HG03045 (cell line): Measurements from ENCODE around the gene DUSP9.

Experiments used
- ATAC-seq: cut with Tn5 transposase; IDR thresholded peaks from one replicate; pipeline ENCODE4 v1.9.1; 2021; ENCODE audit warnings: mild to moderate bottlenecking, moderate library complexity; ENCODE audit not compliant: unreplicated experiment

Gene DUSP9

GRCh38 chrX:153635788-153636668 is 11.0 kb upstream of the DUSP9 start:
- ATAC-seq, result no peak

GRCh38 chrX:153636716-153637115 is 10.3 kb upstream of the DUSP9 start:
- ATAC-seq, result no peak

DNA sequence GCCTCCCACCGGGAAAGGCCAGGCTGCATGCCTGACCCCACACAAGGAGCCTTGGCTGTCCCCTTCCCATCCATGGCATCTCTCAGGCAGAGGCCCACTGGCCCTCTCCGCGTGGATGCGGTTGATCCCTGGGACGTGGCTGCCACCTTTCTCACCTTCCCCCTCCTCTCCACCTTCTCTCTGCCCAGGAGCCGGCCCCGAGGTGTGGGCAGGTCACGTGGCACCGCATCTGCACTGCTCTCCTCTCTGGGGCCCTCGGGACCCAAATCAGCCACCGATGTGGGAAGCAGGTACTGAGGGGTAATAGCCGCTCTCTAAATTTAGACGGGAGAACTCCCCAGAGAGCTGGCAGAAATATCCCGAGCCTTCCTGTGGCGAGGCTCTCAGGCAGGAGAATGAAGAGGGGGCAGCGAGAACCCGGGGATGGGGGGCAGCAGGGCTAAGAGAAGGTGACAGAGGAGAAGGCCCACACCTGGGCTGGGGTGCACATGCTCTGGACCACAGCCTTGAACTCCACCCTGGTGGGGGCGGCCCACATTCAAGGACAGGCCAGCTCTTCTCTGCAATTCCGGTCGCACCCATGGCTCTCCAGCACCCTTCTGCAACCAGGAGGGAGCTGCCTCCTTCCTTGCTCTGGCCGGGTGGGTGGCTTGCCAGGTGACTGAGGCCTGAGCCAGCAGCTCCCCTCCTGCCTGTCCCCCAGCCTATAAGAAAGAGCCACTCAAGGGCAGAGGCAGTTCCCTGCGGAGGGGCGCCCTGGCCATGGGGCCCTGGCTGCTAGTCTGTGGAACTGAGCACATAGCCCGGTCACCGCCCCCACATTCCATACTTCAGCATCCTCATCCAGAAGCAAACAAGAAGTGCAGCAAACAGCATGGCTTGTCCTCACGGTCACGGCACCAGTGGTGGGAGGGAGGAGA is 9.6 kb upstream of the DUSP9 start:
- ATAC-seq, result no peak

DNA sequence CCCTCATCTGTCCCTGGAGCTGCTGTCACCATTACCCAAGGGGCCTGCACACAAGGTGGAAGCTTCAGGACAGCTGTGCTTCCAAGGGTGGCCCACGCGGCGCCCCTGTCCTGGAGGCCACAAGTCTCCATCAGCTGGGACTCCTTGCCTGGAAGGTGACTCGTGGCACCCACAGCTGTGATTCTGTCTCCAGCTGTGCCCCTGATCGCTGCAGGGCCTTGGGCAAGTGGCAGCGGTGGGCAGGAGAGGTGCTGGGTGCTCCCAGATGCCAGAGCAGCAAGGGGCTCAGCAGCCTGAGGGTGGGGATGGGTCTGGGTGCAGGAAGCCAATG is 9.0 kb upstream of the DUSP9 start:
- no peak for ATAC-seq

DNA sequence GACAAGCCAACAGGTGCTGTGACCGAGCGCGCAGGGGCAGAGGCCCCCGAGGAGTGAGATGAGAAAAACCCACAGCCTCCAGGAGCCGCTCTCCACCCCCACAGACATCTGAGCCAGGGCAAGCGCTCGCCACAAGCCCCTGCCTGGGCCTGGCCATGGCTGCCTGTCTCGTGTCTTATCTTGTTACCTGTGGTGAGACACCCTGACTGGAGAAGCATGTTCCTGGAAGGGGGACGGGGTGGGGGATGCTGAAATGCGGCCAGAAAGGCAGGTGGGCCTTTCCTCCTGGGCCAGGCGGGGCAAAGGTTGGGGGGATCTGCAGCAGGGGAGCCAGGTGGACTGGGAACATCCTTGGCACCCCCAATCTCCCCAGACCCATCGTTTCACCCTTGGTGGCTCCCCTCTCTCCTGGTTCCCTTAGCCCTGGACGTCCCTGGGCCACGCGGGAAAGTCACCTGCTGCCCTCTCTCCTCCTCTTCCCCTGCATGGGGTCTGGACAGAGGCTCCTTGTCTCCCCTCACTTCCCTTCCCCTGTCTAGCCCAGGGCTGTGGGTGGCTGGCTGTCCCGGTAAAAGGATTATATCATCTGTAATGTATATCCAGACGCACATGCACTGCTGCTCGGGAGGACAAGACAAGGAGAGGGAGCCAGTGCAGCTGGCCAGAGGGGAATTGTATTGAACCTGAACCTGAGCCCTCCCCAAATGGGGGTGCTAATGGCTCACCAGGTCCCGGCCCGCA is 8.4 kb upstream of the DUSP9 start:
- no peak for ATAC-seq

DNA sequence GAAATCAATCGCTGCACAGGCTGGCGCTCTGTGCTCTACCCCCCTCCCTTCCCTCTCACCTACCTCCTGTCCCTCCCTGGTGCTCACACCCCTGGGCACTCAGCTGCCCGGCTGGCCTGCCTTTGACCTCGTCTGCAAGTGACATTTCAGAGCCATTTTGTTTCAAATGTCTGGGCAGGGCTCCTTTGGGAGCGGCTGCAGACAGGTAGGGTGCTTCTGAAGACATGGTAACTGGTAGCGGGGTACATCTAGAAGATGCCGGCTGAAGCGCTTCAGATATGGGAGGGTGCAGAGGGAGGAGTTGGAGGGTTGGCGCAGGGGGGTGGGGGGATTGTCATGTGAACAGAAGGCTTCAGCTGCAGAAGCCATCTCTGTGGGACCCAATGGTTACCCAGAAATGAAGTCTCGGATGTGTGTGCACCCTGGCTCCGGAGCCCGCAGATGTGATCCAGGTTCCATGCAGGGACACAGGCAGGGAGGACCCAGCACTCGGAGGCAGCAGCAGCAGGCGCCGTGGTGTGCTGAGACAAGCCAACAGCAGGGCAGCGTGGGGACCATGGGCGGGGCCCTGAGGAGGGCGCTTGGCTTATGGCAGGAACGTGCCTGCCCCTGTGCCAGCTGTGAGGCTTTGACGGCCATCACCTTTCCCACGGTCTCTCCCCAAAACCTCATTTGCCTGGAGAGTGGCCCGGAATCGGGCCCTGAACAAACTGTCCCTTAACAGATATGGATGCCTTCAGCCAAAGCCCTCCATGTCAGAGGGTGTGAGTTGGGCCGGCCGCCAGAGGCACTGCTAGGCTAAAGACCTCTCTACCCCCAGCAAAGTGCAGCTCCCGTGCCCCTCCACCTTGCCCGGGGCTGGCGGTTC is 7.6 kb upstream of the DUSP9 start:
- no peak for ATAC-seq

- no peak for ATAC-seq
Measured at GRCh38 chrX:153640045-153640686, 6.8 kb upstream of the DUSP9 start.

GRCh38 chrX:153640736-153641575 is 6.0 kb upstream of the DUSP9 start:
- ATAC-seq, result no peak

DNA sequence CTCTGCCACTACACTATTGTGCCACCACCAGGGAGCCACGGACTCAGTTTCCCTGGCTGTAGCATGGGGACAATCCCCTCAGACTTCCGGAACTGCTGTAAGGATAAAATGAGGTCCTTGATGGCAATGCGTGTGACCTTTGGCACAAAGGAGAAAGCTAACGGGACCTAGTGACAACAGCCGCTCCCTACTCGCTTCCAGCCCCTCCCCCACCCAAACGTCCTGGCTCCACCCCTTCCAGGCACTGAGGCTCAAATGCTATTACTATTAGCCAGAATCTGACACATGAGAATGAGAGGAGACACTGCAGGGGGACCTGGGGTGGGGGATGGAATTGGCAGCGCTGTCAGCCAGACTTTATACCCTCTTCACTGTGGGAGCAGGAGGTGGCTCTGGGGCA is 5.4 kb upstream of the DUSP9 start:
- ATAC-seq, result no peak

- no peak for ATAC-seq
Measured at GRCh38 chrX:153642051-153642654, 4.8 kb upstream of the DUSP9 start.

- no peak for ATAC-seq
Measured at GRCh38 chrX:153642655-153643430, 4.2 kb upstream of the DUSP9 start.

DNA sequence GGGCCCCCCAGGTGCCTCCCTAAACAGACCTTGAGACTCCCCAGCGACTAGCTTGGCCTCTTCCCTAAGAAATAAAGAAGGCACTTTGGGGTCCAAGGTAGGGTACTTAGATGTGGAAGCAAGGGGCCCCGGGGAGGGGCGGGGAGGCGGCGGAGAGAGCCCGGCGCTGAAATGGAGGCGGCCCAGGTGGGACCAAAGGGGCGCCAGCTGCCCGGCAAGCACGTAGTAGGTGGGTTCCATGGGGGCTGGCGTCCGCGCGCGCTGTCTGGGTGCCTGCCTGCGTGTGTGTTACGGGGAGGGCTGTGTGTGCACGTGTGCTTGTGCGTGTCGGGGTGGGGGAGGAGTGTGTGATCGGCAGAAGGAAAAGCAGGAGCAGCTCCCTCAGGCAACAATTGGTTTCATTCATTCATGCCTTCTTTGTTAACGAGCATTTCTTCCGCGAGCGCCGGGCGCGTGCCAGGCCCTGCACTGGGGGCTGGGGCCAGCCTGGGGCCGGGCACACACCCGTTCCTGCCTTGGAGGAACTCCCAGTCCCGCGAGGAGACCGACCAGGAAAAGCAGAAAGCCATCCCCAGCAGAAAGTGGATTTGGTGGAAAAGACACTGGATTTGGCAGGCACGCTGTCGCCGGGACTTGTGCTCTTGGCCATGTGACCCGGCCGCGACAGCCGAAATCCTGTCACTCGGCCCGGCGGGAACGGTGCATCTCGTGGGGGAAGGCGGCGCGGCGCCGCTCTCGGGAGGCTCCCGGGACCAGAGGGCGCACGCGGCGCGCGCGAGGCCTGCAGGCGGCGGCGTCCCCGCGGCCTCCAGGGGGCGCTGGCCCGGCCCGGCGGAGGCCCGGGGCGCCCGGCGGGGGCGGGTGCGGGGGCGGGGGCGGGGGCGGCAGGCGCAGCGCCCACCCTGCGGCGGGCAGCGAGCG is 3.3 kb upstream of the DUSP9 start:
- ATAC-seq, result no peak

DNA sequence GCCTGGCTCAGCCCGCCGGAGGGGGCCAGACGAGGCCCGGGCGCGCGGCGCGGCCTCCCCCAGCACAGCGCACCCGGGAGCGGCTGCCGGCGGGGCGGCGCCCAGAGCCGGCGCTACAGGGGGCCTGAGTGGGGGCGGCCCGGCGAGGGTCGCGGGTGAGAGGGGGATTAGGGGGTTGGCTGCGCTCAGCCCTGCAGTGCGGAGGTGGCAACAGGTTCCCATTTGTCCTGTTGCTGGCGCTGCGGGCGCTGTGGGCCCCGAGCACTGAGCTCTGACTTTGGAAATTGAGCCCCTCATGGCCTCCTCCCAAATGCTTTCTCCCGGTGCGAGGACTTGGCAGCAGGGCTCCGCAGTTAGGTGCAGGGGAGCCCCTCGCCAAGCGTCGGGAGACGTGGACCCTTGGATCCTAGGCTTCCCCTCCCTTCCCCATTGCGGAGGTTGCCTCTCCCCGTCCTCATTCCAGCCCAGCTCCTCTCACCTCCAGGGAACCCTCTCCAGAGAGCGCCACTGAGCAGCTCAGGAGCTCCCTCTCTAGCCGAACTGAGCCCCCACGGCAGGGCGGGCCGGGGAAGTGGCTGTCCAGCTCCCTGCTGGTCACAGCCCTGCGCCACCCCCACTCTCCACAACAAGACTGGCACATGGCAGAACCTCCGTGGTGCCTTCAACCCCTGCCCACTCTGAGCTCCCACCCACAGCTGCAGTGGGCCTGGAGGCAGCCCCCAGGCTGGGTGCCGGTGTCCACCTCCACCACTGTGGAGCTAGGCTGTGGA is 2.5 kb upstream of the DUSP9 start:
- ATAC-seq, result no peak

GRCh38 chrX:153645151-153645550 is 1.9 kb upstream of the DUSP9 start:
- ATAC-seq, result no peak

DNA sequence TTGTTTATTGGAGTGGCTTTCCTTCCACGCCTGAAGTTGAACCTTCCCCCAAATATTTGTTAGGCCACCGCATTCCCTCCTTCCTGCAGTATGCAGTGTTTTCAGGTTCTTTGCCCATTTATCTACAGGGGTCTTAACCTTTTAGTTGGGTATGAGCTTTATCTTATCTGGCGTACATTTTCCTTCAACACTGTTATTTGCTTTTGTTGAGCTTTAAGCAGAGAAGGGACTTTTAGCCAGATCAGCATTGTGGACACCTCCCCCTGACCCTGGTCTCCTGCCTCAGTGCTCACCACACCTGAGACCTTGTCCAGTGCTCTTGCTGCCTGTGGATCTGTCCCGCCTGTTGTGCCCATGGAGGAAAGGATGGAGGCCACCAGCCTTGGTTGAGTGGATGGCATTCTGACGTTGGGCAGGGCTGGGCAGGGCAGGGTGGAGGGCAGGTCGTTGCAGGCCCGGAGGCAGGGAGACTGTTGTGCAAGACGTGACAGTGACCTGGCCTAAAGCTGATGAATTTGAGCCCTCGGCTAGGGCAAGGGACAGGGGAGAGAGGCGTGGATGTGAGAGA is 998 bp upstream of the DUSP9 start:
- no peak for ATAC-seq
